Lower lobe of right lung (tissue), 2 donors: ENCODE data around the gene ACAP2. TPM values are rescaled to one million over a fixed set of nuclear protein-coding genes. Genes with fewer than 3 reads are reported as not detected.
"Not testable (repeated sequence)": the region's sequence is repeated elsewhere in the genome, so short reads cannot be mapped to it uniquely, and the experiment has no call there.

Source experiments
- ATAC-seq, 2 donors: fragments of 200-7000 bp; cut with Tn5 transposase; one replicate each; pipeline ENCODE4 v1.9.1; 2020 to 2022; ENCODE audit warnings: mild to moderate bottlenecking in 2 of 2, moderate library complexity in 2 of 2
- DNase-seq: peaks from one replicate; pipeline ENCODE4 v3.0.0-alpha.2; 2020
- H3K27ac ChIP-seq: fragments of 200-600 bp; one replicate; pipeline ENCODE4 v1.8.0; 2022
- H3K27me3 ChIP-seq: fragments of 200-600 bp; one replicate; pipeline ENCODE4 v1.8.0; 2022; ENCODE audit warnings: low read depth
- H3K36me3 ChIP-seq: fragments of 200-600 bp; one replicate; pipeline ENCODE4 v1.8.0; 2022; ENCODE audit warnings: mild to moderate bottlenecking
- H3K4me1 ChIP-seq: fragments of 200-600 bp; one replicate; pipeline ENCODE4 v1.8.0; 2022
- H3K4me3 ChIP-seq: fragments of 200-600 bp; one replicate; pipeline ENCODE4 v1.8.0; 2022; ENCODE audit warnings: mild to moderate bottlenecking
- H3K9me3 ChIP-seq: fragments of 200-600 bp; one replicate; pipeline ENCODE4 v1.8.0; 2022
- intact Hi-C: fragments of 100-400 bp; cut with DNase I; formaldehyde crosslinking; loops from one replicate; pipeline ENCODE4 v1.11.0; 2022
- total RNA-seq: library from RNA; stranded (reverse); fragmentation: NEBNext Ultra II Directional; extraction: Animal tissue kit (Norgen Biotek cat#: 25700); gene quantifications from one replicate; pipeline ENCODE4 v1.2.1, GENCODE V29; 2021
- TF ChIP-seq, protein P1 (sequence below): fragments of 200-600 bp; IDR thresholded peaks from one replicate; pipeline ENCODE4 v1.8.0; 2022; ENCODE audit warnings: antibody characterized with exemption, mild to moderate bottlenecking
- donor health status: DM: no; HTN: yes; CAD: no; lungs with severe emphysema.

ACAP2 gene
- total RNA-seq, 1 donor from 2014 or later: 68.9 TPM

DNA sequence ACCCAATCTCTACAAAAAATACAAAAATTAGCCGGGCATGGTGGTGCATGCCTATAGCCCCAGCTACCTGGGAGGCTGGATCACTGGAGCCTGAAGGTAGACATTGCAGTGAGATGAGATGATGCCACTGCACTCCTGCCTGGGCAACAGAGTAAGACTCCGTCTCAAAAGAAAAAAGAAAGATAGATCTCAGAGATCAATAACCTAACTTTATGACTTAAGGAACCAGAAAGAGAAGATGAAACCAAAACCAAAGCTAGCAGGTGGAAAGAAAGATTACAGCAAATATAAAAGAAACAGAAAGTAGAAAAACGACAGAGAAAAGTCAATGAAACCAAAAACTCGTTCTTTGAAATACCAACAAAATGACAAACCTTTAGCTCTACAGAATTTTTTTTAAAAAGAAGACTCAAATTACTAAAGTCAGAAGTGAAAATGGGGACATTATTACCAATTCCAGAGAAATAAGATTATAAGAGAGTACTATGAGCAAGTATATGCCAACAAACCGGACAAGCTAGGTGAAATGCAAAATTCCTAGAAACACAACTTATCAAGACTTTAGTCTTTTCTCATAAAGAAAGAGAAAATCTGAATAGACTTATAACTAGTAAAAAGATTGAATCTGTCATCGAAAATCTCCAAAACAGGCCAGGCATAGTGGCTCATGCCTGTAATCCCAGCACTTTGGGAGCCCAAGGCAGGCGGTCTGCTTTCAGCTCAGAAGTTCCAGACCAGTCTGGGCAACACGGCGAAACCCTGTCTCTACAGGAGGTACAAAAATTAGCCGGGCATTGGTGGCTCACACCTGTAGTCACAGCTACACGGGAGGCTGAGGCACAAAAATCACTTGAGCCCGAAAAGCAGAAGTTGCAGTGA lies 35.0 kb downstream of the ACAP2 start:
- no peak for DNase-seq

DNA sequence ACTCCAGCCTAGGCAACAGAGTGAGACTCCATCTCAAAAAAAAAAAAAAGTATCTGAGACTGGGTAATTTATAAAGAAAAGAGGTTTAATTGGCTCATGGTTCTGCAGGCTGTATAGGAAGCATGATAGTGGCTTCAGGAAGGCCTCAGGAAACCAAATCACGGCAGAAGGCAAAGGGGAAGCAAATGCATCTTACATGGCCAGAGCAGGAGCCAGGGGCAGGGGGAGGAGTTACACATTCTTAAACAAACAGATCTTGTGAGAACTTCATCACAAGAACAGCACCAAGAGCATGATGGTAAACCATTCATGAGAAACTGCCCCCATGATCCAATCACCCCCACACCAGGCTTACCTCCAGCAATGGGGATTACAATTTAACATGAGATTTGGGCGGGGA lies 37.2 kb downstream of the ACAP2 start:
- ATAC-seq (no peak), DNase-seq (no peak)
- H3K27me3 ChIP-seq: no peaks in the 10 kb centered on the region
- peaks cover 27% of the 10 kb centered on the region for H3K4me1 ChIP-seq
- intact Hi-C loops: no loop called here
- no peak overlapping the region for H3K4me3 ChIP-seq
- H3K27ac ChIP-seq: no peak overlapping the region
- H3K9me3 ChIP-seq: no peaks in the 10 kb centered on the region
- no peaks in the 10 kb centered on the region for H3K36me3 ChIP-seq
- TF ChIP-seq, protein P1, sequence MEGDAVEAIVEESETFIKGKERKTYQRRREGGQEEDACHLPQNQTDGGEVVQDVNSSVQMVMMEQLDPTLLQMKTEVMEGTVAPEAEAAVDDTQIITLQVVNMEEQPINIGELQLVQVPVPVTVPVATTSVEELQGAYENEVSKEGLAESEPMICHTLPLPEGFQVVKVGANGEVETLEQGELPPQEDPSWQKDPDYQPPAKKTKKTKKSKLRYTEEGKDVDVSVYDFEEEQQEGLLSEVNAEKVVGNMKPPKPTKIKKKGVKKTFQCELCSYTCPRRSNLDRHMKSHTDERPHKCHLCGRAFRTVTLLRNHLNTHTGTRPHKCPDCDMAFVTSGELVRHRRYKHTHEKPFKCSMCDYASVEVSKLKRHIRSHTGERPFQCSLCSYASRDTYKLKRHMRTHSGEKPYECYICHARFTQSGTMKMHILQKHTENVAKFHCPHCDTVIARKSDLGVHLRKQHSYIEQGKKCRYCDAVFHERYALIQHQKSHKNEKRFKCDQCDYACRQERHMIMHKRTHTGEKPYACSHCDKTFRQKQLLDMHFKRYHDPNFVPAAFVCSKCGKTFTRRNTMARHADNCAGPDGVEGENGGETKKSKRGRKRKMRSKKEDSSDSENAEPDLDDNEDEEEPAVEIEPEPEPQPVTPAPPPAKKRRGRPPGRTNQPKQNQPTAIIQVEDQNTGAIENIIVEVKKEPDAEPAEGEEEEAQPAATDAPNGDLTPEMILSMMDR: no peak

More for the DNA sequence above, 35.0 kb downstream of the ACAP2 start:
- H3K4me1 ChIP-seq: peaks cover 32% of the 10 kb centered on the region
- no peak overlapping the region for H3K4me3 ChIP-seq
- no peaks in the 10 kb centered on the region for H3K9me3 ChIP-seq
- ATAC-seq: no peak
- no peaks in the 10 kb centered on the region for H3K36me3 ChIP-seq
- no peak overlapping the region for H3K27ac ChIP-seq
- TF ChIP-seq, protein P1: no peak
- no peaks in the 10 kb centered on the region for H3K27me3 ChIP-seq
- intact Hi-C loops: no loop called here

GRCh38 chr3:195403841-195404408 lies 38.9 kb downstream of the ACAP2 start:
- H3K4me3 ChIP-seq: no peak overlapping the region
- ATAC-seq: no peak

GRCh38 chr3:195403244-195403643 lies 39.6 kb downstream of the ACAP2 start:
- no peaks in the 10 kb centered on the region for H3K27me3 ChIP-seq
- no peak for DNase-seq
- no peaks in the 10 kb centered on the region for H3K9me3 ChIP-seq
- no peak overlapping the region for H3K4me3 ChIP-seq
- TF ChIP-seq, protein P1: no peak
- no peak for ATAC-seq
- H3K4me1 ChIP-seq: peaks cover 17% of the 10 kb centered on the region
- no peak overlapping the region for H3K27ac ChIP-seq
- intact Hi-C loops: no loop called here
- no peaks in the 10 kb centered on the region for H3K36me3 ChIP-seq

More at GRCh38 chr3:195403841-195404408, 38.9 kb downstream of the ACAP2 start:
- intact Hi-C loops: no loop called here
- Histone ChIP-seq H3K36me3 (no peaks in the 10 kb centered on the region), H3K27ac (no peak overlapping the region), H3K27me3 (no peaks in the 10 kb centered on the region), H3K4me1 (peaks cover 18% of the 10 kb centered on the region), H3K9me3 (no peaks in the 10 kb centered on the region)
- DNase-seq: no peak
- TF ChIP-seq, protein P1: no peak

- no peak overlapping the region for H3K27ac ChIP-seq
- H3K9me3 ChIP-seq: no peaks in the 10 kb centered on the region
- H3K4me3 ChIP-seq: no peak overlapping the region
- H3K27me3 ChIP-seq: no peaks in the 10 kb centered on the region
- intact Hi-C loops: no loop called here
- DNase-seq (no peak), ATAC-seq (no peak)
- H3K36me3 ChIP-seq: no peaks in the 10 kb centered on the region
- TF ChIP-seq, protein P1: no peak
- H3K4me1 ChIP-seq: peaks cover 20% of the 10 kb centered on the region
These were observed 40.9 kb downstream of the ACAP2 start for GRCh38 chr3:195401943-195402342.

DNA sequence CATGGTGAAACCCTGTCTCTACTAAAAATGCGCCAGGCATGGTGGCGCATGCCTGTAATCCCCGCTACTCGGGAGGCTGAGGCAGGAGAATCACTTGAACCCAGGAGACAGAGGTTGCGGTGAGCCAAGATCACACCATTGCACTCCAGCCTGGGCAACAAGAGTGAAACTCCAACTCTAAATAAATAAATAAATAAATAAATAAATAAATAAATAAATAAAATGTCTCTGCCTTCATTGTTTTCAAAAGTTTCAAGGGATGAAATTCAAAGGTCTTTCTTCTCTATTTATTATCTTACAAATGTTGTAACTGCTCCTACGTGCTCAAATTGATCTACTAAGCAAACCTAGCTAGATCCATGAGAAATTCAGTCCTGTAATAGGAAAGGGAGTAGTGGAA lies 44.4 kb downstream of the ACAP2 start:
- H3K36me3 ChIP-seq, H3K27ac ChIP-seq, DNase-seq, H3K9me3 ChIP-seq, H3K27me3 ChIP-seq, intact Hi-C loops, ATAC-seq, H3K4me3 ChIP-seq: not testable (repeated sequence)
- peaks cover 19% of the 10 kb centered on the region for H3K4me1 ChIP-seq
